ENCODE data around the gene CXCL9.
"Not testable (repeated sequence)": the region's sequence is repeated elsewhere in the genome, so short reads cannot be mapped to it uniquely, and the experiment has no call there.

CXCL9 gene

GRCh38 chr4:76007089-76007862 is at the start of gene CXCL9:
TSS of gene CXCL9 (minus strand) at chr4:76007509. CDS start at chr4:76007449, 60 bp downstream.
- DNase-seq (ENCODE audit: extremely low spot score, insufficient read length, low read depth) (no peak), FAIRE-seq (no peak)

- no peak for FAIRE-seq
- no peak for DNase-seq (ENCODE audit: extremely low spot score, insufficient read length, low read depth)
Measured at GRCh38 chr4:76055421-76055820, 48.1 kb upstream of the CXCL9 start.

GRCh38 chr4:76055016-76055415 is 47.7 kb upstream of the CXCL9 start:
- FAIRE-seq, result peak; percentile 96
- DNase-seq (ENCODE audit: extremely low spot score, insufficient read length, low read depth), result peak; percentile 50

GRCh38 chr4:76053730-76054129 is 46.4 kb upstream of the CXCL9 start:
- FAIRE-seq (peak; percentile 29), DNase-seq (ENCODE audit: extremely low spot score, insufficient read length, low read depth) (no peak)

- not testable (repeated sequence) for DNase-seq (ENCODE audit: extremely low spot score, insufficient read length, low read depth); FAIRE-seq
Measured at GRCh38 chr4:76050560-76051050, 43.3 kb upstream of the CXCL9 start.

GRCh38 chr4:76049860-76050416 is 42.6 kb upstream of the CXCL9 start:
- DNase-seq (ENCODE audit: extremely low spot score, insufficient read length, low read depth), result not testable (repeated sequence)

GRCh38 chr4:76044686-76045085 is 37.4 kb upstream of the CXCL9 start:
- not testable (repeated sequence) for FAIRE-seq; DNase-seq (ENCODE audit: extremely low spot score, insufficient read length, low read depth)

More at GRCh38 chr4:76049860-76050416, 42.6 kb upstream of the CXCL9 start:
- not testable (repeated sequence) for FAIRE-seq

GRCh38 chr4:76043306-76043705 is 36.0 kb upstream of the CXCL9 start:
- not testable (repeated sequence) for FAIRE-seq; DNase-seq (ENCODE audit: extremely low spot score, insufficient read length, low read depth)

GRCh38 chr4:76042241-76042998 is 35.1 kb upstream of the CXCL9 start:
- not testable (repeated sequence) for DNase-seq (ENCODE audit: extremely low spot score, insufficient read length, low read depth); FAIRE-seq

GRCh38 chr4:76036855-76037254 is 29.5 kb upstream of the CXCL9 start:
- FAIRE-seq (no peak), DNase-seq (ENCODE audit: extremely low spot score, insufficient read length, low read depth) (no peak)

GRCh38 chr4:76035799-76036380 is 28.6 kb upstream of the CXCL9 start, which contains the start of gene CXCL11:
TSS of gene CXCL11 (minus strand) at chr4:76036070. CDS start at chr4:76035987, 83 bp downstream.
- DNase-seq (ENCODE audit: extremely low spot score, insufficient read length, low read depth) (no peak), FAIRE-seq (no peak)

- no peak for DNase-seq (ENCODE audit: extremely low spot score, insufficient read length, low read depth)
- peak; percentile 42 for FAIRE-seq
Measured at GRCh38 chr4:76035141-76035540, 27.8 kb upstream of the CXCL9 start.

- no peak for FAIRE-seq
- DNase-seq (ENCODE audit: extremely low spot score, insufficient read length, low read depth), result no peak
Measured at GRCh38 chr4:76029300-76029699, 22.0 kb upstream of the CXCL9 start.

- DNase-seq (ENCODE audit: extremely low spot score, insufficient read length, low read depth) (no peak), FAIRE-seq (no peak)
Measured at GRCh38 chr4:76028350-76028765, 21.0 kb upstream of the CXCL9 start.

GRCh38 chr4:76024065-76024464 is 16.8 kb upstream of the CXCL9 start:
- FAIRE-seq (no peak), DNase-seq (ENCODE audit: extremely low spot score, insufficient read length, low read depth) (no peak)

GRCh38 chr4:76023389-76023788 is 16.1 kb upstream of the CXCL9 start, which contains the start of gene CXCL10:
TSS of gene CXCL10 (minus strand) at chr4:76023497. CDS start at chr4:76023431, 66 bp downstream.
- DNase-seq (ENCODE audit: extremely low spot score, insufficient read length, low read depth), result no peak
- peak; percentile 62 for FAIRE-seq

- FAIRE-seq (no peak), DNase-seq (ENCODE audit: extremely low spot score, insufficient read length, low read depth) (no peak)
Measured at GRCh38 chr4:76022677-76023076, 15.4 kb upstream of the CXCL9 start.

- no peak for DNase-seq (ENCODE audit: extremely low spot score, insufficient read length, low read depth)
- no peak for FAIRE-seq
Measured at GRCh38 chr4:76022031-76022430, 14.7 kb upstream of the CXCL9 start.

GRCh38 chr4:76017056-76017686 is 9.9 kb upstream of the CXCL9 start:
- FAIRE-seq, result no peak
- DNase-seq (ENCODE audit: extremely low spot score, insufficient read length, low read depth), result no peak

Measured in GM18507 (cell line).